Hypothalamus (tissue), 51 donors: ENCODE data around the gene TARS2.

Experiments used
- DNase-seq, 51 donors: peaks; one replicate each; lab custom pipeline; 2025; lab: John Stamatoyannopoulos, UW

TARS2 gene

DNA sequence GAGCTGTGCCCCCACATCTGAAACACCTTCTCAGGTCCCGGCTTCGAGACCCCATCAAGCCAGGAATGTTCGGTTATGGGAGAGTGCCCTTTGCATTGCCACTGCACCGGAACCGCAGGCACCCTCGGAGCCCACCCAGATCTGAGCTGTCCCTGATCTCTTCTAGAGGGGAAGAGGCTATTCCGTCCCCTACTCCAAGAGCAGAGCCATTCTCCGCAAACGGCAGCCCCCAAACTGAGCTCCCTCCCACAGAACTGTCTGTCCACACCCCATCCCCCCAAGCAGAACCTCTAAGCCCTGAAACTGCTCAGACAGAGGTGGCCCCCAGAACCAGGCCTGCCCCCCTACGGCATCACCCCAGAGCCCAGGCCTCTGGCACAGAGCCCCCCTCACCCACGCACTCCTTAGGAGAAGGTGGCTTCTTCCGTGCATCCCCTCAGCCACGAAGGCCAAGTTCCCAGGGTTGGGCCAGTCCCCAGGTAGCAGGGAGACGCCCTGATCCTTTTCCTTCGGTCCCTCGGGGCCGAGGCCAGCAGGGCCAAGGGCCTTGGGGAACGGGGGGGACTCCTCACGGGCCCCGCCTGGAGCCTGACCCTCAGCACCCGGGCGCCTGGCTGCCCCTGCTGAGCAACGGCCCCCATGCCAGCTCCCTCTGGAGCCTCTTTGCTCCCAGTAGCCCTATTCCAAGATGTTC lies 66.3 kb downstream of the TARS2 start:
- no peak for DNase-seq

DNA sequence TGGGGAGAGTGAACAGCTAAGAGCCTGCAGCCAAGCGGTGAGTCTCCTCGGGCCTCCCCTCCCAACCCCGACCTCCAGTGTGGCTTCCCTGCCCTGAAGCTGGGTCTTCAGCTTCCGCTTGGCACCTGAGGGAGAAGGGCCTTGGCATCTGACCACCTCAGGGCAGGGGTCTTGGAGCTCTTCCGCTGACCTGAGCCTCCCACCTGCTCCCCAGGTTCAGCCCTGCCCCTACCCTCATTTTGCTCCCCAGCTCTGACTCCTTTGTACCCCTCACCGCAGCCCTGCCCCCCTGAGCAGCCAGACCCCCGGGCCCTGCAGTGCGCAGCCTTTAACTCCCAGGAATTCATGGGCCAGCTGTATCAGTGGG lies 66.8 kb downstream of the TARS2 start:
- DNase-seq = no peak

GRCh38 chr1:150555198-150555970 lies 68.2 kb downstream of the TARS2 start:
- DNase-seq = no peak

DNA sequence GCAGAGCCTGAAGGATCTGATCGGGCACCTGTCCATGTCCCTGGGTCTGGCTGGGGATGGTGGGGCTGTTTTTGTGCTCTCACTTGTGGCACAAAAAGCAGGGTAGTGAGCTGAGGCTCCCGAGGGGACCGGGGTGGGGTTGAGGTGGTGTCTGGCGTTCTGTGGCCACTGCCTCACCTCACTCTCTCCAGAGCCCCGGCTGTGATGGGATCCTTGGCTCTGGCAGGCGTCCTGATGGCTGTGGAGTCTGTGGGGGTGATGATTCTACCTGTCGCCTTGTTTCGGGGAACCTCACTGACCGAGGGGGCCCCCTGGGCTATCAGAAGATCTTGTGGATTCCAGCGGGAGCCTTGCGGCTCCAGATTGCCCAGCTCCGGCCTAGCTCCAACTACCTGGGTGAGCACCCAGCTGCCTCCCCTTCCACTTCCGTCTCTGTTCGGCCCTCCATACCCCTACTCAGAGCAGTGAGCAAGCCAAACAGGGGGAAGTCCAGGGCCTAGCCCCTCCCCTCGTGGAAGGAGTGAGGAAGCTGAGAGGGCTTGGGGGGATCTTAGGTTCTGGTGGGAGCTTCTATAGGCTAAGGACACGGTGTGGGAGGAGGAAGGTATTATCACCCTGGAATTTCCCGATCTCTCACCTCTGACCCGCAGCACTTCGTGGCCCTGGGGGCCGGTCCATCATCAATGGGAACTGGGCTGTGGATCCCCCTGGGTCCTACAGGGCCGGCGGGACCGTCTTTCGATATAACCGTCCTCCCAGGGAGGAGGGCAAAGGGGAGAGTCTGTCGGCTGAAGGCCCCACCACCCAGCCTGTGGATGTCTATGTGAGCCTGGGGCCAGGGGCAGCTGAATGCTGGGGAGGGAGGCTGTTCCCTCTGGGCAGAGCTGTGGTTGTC lies 69.0 kb downstream of the TARS2 start:
- no peak for DNase-seq

- no peak for DNase-seq
Observed at GRCh38 chr1:150557065-150557600, 69.9 kb downstream of the TARS2 start.
